Breast epithelium (tissue), 4 donors: ENCODE measurements around the gene COA1. TPM values are rescaled to one million over a fixed set of nuclear protein-coding genes. Genes with fewer than 3 reads are reported as not detected.

Experiments used
- DNase-seq, 2 donors: peaks; one replicate each; pipeline ENCODE4 v3.0.0-alpha.2; 2019; ENCODE audit warnings: low spot score in 2 of 2
- H3K27ac ChIP-seq, 2 donors: fragments of 200-600 bp; sonication (generic) in 1 of 2; one replicate each; pipeline ENCODE4 v1.5.1; 2016 to 2019; ENCODE audit warnings: mild to moderate bottlenecking in 1 of 2
- H3K27me3 ChIP-seq, 2 donors: fragments of 200-600 bp; sonication (generic) in 1 of 2; one replicate each; pipeline versions ENCODE4 v1.5.1 to v1.6.0; 2017 to 2019; ENCODE audit warnings: control low read depth in 1 of 2, mild to moderate bottlenecking in 1 of 2
- H3K36me3 ChIP-seq: fragments of 200-600 bp; one replicate; pipeline ENCODE4 v1.5.1; 2019
- H3K4me1 ChIP-seq, 2 donors: fragments of 200-600 bp; sonication (generic); one replicate each; pipeline ENCODE4 v1.5.1; 2016 to 2019; ENCODE audit warnings: control low read depth in 1 of 2
- H3K4me3 ChIP-seq, 3 donors: fragments of 200-600 bp; sonication (generic); 1 replicate in 2 of 3; 2 replicates in 1 of 3; pipeline ENCODE4 v1.5.1; 2016 to 2019; ENCODE audit warnings: mild to moderate bottlenecking in 3 of 3, moderate library complexity in 2 of 3
- H3K9me3 ChIP-seq, 2 donors: fragments of 200-600 bp; sonication (generic) in 1 of 2; one replicate each; pipeline ENCODE4 v1.5.1; 2016 to 2019; ENCODE audit warnings: control low read depth in 1 of 2
- POLR2A ChIP-seq: fragments of 450-650 bp; IDR thresholded peaks from one replicate; pipeline ENCODE4 v1.6.1; 2016; ENCODE audit warnings: antibody characterized with exemption, mild to moderate bottlenecking, moderate library complexity
- POLR2AphosphoS5 ChIP-seq, 3 donors: sonication (generic); formaldehyde crosslinking; IDR thresholded peaks; one replicate each; pipeline ENCODE4 v1.6.1; 2017; ENCODE audit warnings: antibody characterized with exemption in 3 of 3
- intact Hi-C: fragments of 100-400 bp; cut with DNase I; formaldehyde crosslinking; loops from one replicate; pipeline ENCODE4 v1.15.1; 2023; ENCODE audit warnings: low total_unique reads
- total RNA-seq, 3 donors: library from RNA; depleted of rRNA; stranded (reverse); fragments of >200 nt; gene quantifications; one replicate each; pipeline ENCODE4 v1.1.0, GENCODE V29; 2016
- TF ChIP-seq, protein P1 (sequence below), 3 donors: fragments of 450-650 bp; IDR thresholded peaks; one replicate each; pipeline ENCODE4 v1.5.1; 2016 to 2017; ENCODE audit warnings: antibody characterized with exemption in 3 of 3, mild to moderate bottlenecking in 3 of 3, moderate library complexity in 3 of 3

COA1 gene
- total RNA-seq, 3 donors from 2014 or later: 39.0 to 94.3 (median 91.4) TPM

GRCh38 chr7:43697690-43698089 is 31.6 kb downstream of the COA1 start:
- Histone ChIP-seq H3K27me3 (no peaks in the 10 kb centered on the region), H3K9me3 (no peaks in the 10 kb centered on the region), H3K4me1 (no peaks in the 10 kb centered on the region), H3K4me3 (no peak overlapping the region), H3K27ac (no peak overlapping the region), H3K36me3 (no peaks in the 10 kb centered on the region)
- no peak for DNase-seq
- TF ChIP-seq POLR2A (no peak), POLR2AphosphoS5 (IDR thresholded peaks at IDR 0.05) (no peak)
- TF ChIP-seq, protein P1, sequence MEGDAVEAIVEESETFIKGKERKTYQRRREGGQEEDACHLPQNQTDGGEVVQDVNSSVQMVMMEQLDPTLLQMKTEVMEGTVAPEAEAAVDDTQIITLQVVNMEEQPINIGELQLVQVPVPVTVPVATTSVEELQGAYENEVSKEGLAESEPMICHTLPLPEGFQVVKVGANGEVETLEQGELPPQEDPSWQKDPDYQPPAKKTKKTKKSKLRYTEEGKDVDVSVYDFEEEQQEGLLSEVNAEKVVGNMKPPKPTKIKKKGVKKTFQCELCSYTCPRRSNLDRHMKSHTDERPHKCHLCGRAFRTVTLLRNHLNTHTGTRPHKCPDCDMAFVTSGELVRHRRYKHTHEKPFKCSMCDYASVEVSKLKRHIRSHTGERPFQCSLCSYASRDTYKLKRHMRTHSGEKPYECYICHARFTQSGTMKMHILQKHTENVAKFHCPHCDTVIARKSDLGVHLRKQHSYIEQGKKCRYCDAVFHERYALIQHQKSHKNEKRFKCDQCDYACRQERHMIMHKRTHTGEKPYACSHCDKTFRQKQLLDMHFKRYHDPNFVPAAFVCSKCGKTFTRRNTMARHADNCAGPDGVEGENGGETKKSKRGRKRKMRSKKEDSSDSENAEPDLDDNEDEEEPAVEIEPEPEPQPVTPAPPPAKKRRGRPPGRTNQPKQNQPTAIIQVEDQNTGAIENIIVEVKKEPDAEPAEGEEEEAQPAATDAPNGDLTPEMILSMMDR (IDR thresholded peaks at IDR 0.05): no peak
- intact Hi-C loops: loop anchor here (5.0 kb wide), 1 partner anchor 545 kb away; no protein-coding TSS in a partner anchor

GRCh38 chr7:43695365-43695764 is 34.0 kb downstream of the COA1 start:
- no peak for DNase-seq
- TF ChIP-seq, protein P1 (IDR thresholded peaks at IDR 0.05): no peak
- TF ChIP-seq POLR2AphosphoS5 (IDR thresholded peaks at IDR 0.05) (no peak), POLR2A (no peak)
- H3K27ac ChIP-seq: no peak overlapping the region
- H3K4me3 ChIP-seq: no peak overlapping the region
- H3K4me1 ChIP-seq: no peaks in the 10 kb centered on the region
- H3K36me3 ChIP-seq: no peaks in the 10 kb centered on the region
- H3K27me3 ChIP-seq: no peaks in the 10 kb centered on the region
- no peaks in the 10 kb centered on the region for H3K9me3 ChIP-seq
- intact Hi-C loops: loop anchor here (5.0 kb wide), 1 partner anchor 543 kb away; no protein-coding TSS in a partner anchor

- Histone ChIP-seq H3K36me3 (no peaks in the 10 kb centered on the region), H3K27me3 (no peaks in the 10 kb centered on the region), H3K4me1 (no peaks in the 10 kb centered on the region), H3K9me3 (no peaks in the 10 kb centered on the region), H3K27ac (no peak overlapping the region), H3K4me3 (no peak overlapping the region)
- DNase-seq: no peak
- no peak for TF ChIP-seq POLR2A
- TF ChIP-seq POLR2AphosphoS5 (IDR thresholded peaks at IDR 0.05): no peak
- TF ChIP-seq, protein P1 (IDR thresholded peaks at IDR 0.05): no peak
- intact Hi-C loops: no loop called here
Measured at GRCh38 chr7:43694399-43694748, 34.9 kb downstream of the COA1 start.

DNA sequence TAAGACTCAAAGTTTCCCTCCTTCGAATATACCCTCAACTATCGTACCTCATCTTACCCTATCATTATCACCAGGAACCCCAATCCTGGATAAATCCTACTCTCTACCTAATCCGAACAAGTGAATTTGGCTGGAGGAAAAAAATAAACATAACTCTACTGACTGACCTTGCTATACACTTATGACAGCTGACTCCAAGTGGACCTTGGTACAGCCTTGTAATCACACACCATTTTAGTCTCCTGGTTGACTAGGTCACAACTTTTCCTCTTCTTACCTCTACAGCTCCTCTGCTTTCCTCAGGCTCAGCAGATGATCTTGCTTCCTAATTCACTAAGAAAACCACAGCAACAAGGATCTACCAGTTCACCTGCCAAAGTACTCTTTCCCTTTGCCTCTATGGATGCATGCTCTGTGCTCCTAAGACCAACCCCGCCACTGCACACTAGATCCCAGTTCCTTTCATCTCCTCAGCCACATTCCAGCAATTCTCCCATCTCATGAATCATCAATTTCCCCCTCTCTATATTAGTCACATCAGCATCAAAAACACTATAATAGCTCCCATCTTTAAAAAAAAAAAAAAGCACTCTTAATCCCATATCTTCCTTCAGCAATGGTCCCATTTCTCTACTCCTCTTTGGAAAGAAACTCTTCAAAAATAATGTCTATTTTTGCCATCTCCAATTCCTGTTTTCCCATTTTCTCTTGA is 35.5 kb downstream of the COA1 start:
- intact Hi-C loops: no loop called here
- Histone ChIP-seq H3K4me1 (no peaks in the 10 kb centered on the region), H3K27ac (no peak overlapping the region), H3K36me3 (no peaks in the 10 kb centered on the region), H3K27me3 (no peaks in the 10 kb centered on the region), H3K4me3 (no peak overlapping the region), H3K9me3 (no peaks in the 10 kb centered on the region)
- no peak for TF ChIP-seq POLR2A
- TF ChIP-seq, protein P1 (IDR thresholded peaks at IDR 0.05): no peak
- no peak for TF ChIP-seq POLR2AphosphoS5 (IDR thresholded peaks at IDR 0.05)
- DNase-seq: no peak

DNA sequence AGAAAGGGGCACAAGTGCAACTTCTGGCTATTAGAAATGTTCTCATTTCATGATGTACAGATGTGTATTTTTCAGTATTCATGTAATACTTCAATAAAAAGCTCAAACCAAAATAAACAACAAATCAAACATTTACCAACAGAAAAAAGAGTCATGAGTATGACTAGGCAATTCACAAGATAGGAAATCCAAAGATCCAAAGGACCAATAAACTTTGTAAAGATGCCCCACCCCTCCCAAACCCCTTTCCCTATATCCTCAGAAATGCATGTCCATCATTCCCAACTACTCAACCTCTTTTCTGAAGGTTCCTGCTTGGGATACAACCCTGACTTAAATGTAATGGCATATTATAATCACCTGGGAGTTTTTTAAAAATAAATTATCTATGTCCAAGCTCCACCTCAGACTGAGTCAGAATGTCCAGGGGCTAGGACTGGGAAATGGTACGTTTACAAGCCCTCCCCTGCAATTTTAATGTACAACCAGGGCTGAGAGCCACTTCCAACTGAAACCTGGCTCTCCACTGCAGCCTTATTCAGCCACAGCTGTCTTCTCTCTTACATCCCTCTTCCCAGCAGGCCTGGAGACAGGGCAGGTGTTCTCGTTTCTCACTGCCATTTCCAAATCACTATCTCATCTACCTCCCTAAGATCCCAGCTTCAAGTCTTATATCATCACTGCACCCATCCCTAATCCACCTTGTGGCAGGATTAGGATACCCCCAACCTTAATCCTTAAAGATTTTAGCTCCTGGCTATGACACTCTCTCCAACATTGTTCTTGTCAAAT is 36.5 kb downstream of the COA1 start:
- Histone ChIP-seq H3K27me3 (no peaks in the 10 kb centered on the region), H3K4me3 (no peak overlapping the region), H3K27ac (no peak overlapping the region), H3K9me3 (no peaks in the 10 kb centered on the region), H3K36me3 (no peaks in the 10 kb centered on the region), H3K4me1 (no peaks in the 10 kb centered on the region)
- DNase-seq: no peak
- intact Hi-C loops: no loop called here
- TF ChIP-seq POLR2AphosphoS5 (IDR thresholded peaks at IDR 0.05): no peak
- TF ChIP-seq POLR2A: no peak
- TF ChIP-seq, protein P1 (IDR thresholded peaks at IDR 0.05): no peak
